Activated T-cell treated with anti-CD3 and anti-CD28 coated beads, Interleukin-2, amount 50 U/mL, for 4 hours (primary cell): ENCODE measurements around the gene CERS2. TPM values are rescaled to one million over a fixed set of nuclear protein-coding genes. Genes with fewer than 3 reads are reported as not detected.

Source experiments
- ATAC-seq, 2 donors: fragments of 200-7000 bp; cut with Tn5 transposase; one replicate each; pipeline ENCODE4 v1.10.0; 2021
- DNase-seq: peaks from one replicate; pipeline ENCODE4 v3.0.0-alpha.2; 2020
- H3K27me3 Mint-ChIP-seq: one replicate; pipeline ENCODE4 v1.8.0; 2021; ENCODE audit warnings: low read depth, mixed read lengths
- H3K36me3 Mint-ChIP-seq: one replicate; pipeline ENCODE4 v1.8.0; 2022; ENCODE audit warnings: mixed read lengths; ENCODE audit not compliant: insufficient read depth
- H3K4me1 Mint-ChIP-seq: one replicate; pipeline ENCODE4 v1.8.0; 2021; ENCODE audit warnings: low read depth, mixed read lengths
- H3K4me3 Mint-ChIP-seq: one replicate; pipeline ENCODE4 v1.8.0; 2021; ENCODE audit warnings: mild to moderate bottlenecking, moderate library complexity, mixed read lengths
- H3K9me3 Mint-ChIP-seq: one replicate; pipeline ENCODE4 v1.8.0; 2021; ENCODE audit warnings: mixed read lengths
- total RNA-seq, 3 donors: library from RNA; stranded (reverse); gene quantifications; one replicate each; pipeline ENCODE4 v1.2.1, GENCODE V29; 2021

Gene CERS2
- total RNA-seq: 100 to 1,000 TPM; 199 to 208 (median 200) TPM

GRCh38 chr1:150974580-150975478 lies at the start of gene CERS2:
Gene CERS2, minus strand, starts transcription at chr1:150974835. Its CDS starts 5,745 bp downstream, at chr1:150969090.
- H3K36me3 Mint-ChIP-seq: no peaks in the 10 kb centered on the region
- no peaks in the 10 kb centered on the region for H3K27me3 Mint-ChIP-seq
- H3K4me3 Mint-ChIP-seq: peak within 1 kb of the TSS; percentile 89
- H3K4me1 Mint-ChIP-seq: peaks cover 66% of the 10 kb centered on the region
- ATAC-seq: peak; percentile 64 to 66
- H3K9me3 Mint-ChIP-seq: no peaks in the 10 kb centered on the region
- peak; percentile 69 for DNase-seq

- no peak for DNase-seq
- Mint-ChIP-seq H3K4me3 (no peak overlapping the region), H3K9me3 (no peaks in the 10 kb centered on the region), H3K27me3 (no peaks in the 10 kb centered on the region), H3K4me1 (peaks cover 35% of the 10 kb centered on the region), H3K36me3 (peaks cover 9% of the 10 kb centered on the region)
- no peak for ATAC-seq
These were observed 38.9 kb upstream of the CERS2 start for GRCh38 chr1:151013518-151013917.

GRCh38 chr1:151012684-151013471 lies 38.2 kb upstream of the CERS2 start:
- ATAC-seq: no peak
- Mint-ChIP-seq H3K27me3 (no peaks in the 10 kb centered on the region), H3K36me3 (peaks cover 3% of the 10 kb centered on the region), H3K9me3 (no peaks in the 10 kb centered on the region), H3K4me1 (peaks cover 40% of the 10 kb centered on the region), H3K4me3 (no peak overlapping the region)
- no peak for DNase-seq

- H3K4me3 Mint-ChIP-seq: no peak overlapping the region
- no peaks in the 10 kb centered on the region for H3K27me3 Mint-ChIP-seq
- peaks cover 55% of the 10 kb centered on the region for H3K4me1 Mint-ChIP-seq
- H3K36me3 Mint-ChIP-seq: peaks cover 3% of the 10 kb centered on the region
- DNase-seq (no peak), ATAC-seq (no peak)
- no peaks in the 10 kb centered on the region for H3K9me3 Mint-ChIP-seq
These were observed 36.7 kb upstream of the CERS2 start for GRCh38 chr1:151011154-151011850.

- peak overlapping the region; percentile 19 for H3K4me3 Mint-ChIP-seq
- DNase-seq (no peak), ATAC-seq (no peak)
- peaks cover 65% of the 10 kb centered on the region for H3K4me1 Mint-ChIP-seq
- no peaks in the 10 kb centered on the region for H3K27me3 Mint-ChIP-seq
- H3K9me3 Mint-ChIP-seq: no peaks in the 10 kb centered on the region
- peaks cover 3% of the 10 kb centered on the region for H3K36me3 Mint-ChIP-seq
These were observed 35.7 kb upstream of the CERS2 start for GRCh38 chr1:151010346-151010726.

GRCh38 chr1:151009674-151010345 lies 35.2 kb upstream of the CERS2 start:
- Mint-ChIP-seq H3K4me1 (peaks cover 69% of the 10 kb centered on the region), H3K9me3 (no peaks in the 10 kb centered on the region), H3K36me3 (peaks cover 3% of the 10 kb centered on the region), H3K4me3 (peak overlapping the region; percentile 98), H3K27me3 (no peaks in the 10 kb centered on the region)
- DNase-seq (no peak), ATAC-seq (no peak)

- Mint-ChIP-seq H3K36me3 (peaks cover 3% of the 10 kb centered on the region), H3K4me1 (peaks cover 72% of the 10 kb centered on the region), H3K9me3 (no peaks in the 10 kb centered on the region), H3K27me3 (no peaks in the 10 kb centered on the region), H3K4me3 (peak overlapping the region; percentile 98)
- no peak for ATAC-seq
- no peak for DNase-seq
These were observed 34.6 kb upstream of the CERS2 start for GRCh38 chr1:151009206-151009587.

GRCh38 chr1:151008244-151009205 lies 33.9 kb upstream of the CERS2 start, which contains the start of gene PRUNE1:
Gene PRUNE1, plus strand, starts transcription at chr1:151008449. Its CDS starts 184 bp downstream, at chr1:151008633.
- no peaks in the 10 kb centered on the region for H3K9me3 Mint-ChIP-seq
- H3K36me3 Mint-ChIP-seq: peaks cover 3% of the 10 kb centered on the region
- DNase-seq: peak; percentile 95
- H3K4me3 Mint-ChIP-seq: peak within 1 kb of the TSS; percentile 98
- no peaks in the 10 kb centered on the region for H3K27me3 Mint-ChIP-seq
- peak; percentile 90 to 92 for ATAC-seq
- H3K4me1 Mint-ChIP-seq: peaks cover 78% of the 10 kb centered on the region

GRCh38 chr1:151007853-151008243 lies 33.2 kb upstream of the CERS2 start:
- H3K9me3 Mint-ChIP-seq: no peaks in the 10 kb centered on the region
- H3K27me3 Mint-ChIP-seq: no peaks in the 10 kb centered on the region
- peak overlapping the region; percentile 98 for H3K4me3 Mint-ChIP-seq
- no peak for ATAC-seq
- no peak for DNase-seq
- peaks cover 3% of the 10 kb centered on the region for H3K36me3 Mint-ChIP-seq
- H3K4me1 Mint-ChIP-seq: peaks cover 78% of the 10 kb centered on the region

- Mint-ChIP-seq H3K36me3 (peaks cover 7% of the 10 kb centered on the region), H3K27me3 (no peaks in the 10 kb centered on the region), H3K9me3 (no peaks in the 10 kb centered on the region), H3K4me1 (peaks cover 85% of the 10 kb centered on the region), H3K4me3 (peak within 1 kb of the TSS; percentile 98)
- ATAC-seq (peak; percentile 18 to 39), DNase-seq (no peak)
These were observed 31.9 kb upstream of the CERS2 start, which contains the start of gene MINDY1 for GRCh38 chr1:151006327-151007052. Gene MINDY1, minus strand, starts transcription at chr1:151006902. Its CDS starts 4,285 bp downstream, at chr1:151002617.

- Mint-ChIP-seq H3K4me3 (peak overlapping the region; percentile 98), H3K27me3 (no peaks in the 10 kb centered on the region), H3K9me3 (no peaks in the 10 kb centered on the region), H3K36me3 (peaks cover 12% of the 10 kb centered on the region), H3K4me1 (peaks cover 85% of the 10 kb centered on the region)
- DNase-seq (no peak), ATAC-seq (no peak)
These were observed 31.2 kb upstream of the CERS2 start for GRCh38 chr1:151005729-151006319.

- peak overlapping the region; percentile 67 for H3K4me3 Mint-ChIP-seq
- peaks cover 15% of the 10 kb centered on the region for H3K36me3 Mint-ChIP-seq
- peaks cover 75% of the 10 kb centered on the region for H3K4me1 Mint-ChIP-seq
- no peak for DNase-seq
- H3K9me3 Mint-ChIP-seq: no peaks in the 10 kb centered on the region
- no peak for ATAC-seq
- no peaks in the 10 kb centered on the region for H3K27me3 Mint-ChIP-seq
These were observed 28.5 kb upstream of the CERS2 start for GRCh38 chr1:151003180-151003579.
